A204.1 (cell line): ENCODE data around the gene TPRN.

Experiments used
- FAIRE-seq: peaks from 2 replicates; lab custom pipeline; 2012; peaks lifted over from hg19 to GRCh38; lab: Jason Lieb, UNC

TPRN gene

DNA sequence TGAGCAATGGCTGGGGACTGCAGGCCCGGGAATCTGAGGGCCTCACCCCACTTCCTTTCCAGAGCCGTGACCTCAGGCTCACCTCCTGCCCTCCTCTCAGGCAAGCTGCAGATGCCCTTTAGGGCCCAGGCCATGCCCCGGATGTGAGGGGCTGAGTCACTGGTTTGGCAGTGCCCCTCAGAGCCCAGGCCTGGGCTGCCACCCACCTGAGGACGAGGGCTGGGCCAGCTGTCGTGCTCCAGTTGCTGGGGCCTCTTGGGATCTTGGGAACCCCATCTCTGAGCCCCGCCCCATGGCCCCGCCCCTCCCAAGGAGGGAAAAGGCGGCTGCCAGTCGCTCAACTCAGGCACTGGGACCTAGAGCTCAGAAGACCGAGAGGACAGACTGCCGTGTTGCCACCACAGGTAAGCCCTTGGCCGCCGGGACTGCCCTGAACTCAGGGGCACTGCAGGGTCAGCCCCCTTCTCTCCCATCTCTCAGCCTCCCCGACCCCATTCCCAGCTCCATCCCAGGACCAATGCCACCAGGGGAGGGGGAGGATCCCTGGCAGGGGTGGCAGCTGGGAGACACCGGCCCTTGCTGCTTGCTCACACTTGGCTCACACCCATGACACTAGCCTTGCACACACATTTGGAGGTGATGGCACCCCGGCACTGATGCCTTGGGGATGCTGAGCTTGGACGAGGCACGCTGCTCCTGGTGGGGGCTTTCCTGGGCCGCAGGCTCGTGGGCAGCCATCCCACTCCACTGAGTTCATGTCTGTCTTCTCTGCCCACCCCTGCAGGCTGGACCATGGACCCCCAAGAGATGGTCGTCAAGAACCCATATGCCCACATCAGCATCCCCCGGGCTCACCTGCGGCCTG, 24.5 kb upstream of the TPRN start, which contains the start of gene CYSRT1:
TSS of gene CYSRT1 (plus strand) at position 345 of the 865 bp plus-strand sequence. CDS start at position 793, 448 bp downstream.
- FAIRE-seq: no peak

GRCh38 chr9:137223078-137223970, 22.8 kb upstream of the TPRN start:
- peak; percentile 97 for FAIRE-seq

DNA sequence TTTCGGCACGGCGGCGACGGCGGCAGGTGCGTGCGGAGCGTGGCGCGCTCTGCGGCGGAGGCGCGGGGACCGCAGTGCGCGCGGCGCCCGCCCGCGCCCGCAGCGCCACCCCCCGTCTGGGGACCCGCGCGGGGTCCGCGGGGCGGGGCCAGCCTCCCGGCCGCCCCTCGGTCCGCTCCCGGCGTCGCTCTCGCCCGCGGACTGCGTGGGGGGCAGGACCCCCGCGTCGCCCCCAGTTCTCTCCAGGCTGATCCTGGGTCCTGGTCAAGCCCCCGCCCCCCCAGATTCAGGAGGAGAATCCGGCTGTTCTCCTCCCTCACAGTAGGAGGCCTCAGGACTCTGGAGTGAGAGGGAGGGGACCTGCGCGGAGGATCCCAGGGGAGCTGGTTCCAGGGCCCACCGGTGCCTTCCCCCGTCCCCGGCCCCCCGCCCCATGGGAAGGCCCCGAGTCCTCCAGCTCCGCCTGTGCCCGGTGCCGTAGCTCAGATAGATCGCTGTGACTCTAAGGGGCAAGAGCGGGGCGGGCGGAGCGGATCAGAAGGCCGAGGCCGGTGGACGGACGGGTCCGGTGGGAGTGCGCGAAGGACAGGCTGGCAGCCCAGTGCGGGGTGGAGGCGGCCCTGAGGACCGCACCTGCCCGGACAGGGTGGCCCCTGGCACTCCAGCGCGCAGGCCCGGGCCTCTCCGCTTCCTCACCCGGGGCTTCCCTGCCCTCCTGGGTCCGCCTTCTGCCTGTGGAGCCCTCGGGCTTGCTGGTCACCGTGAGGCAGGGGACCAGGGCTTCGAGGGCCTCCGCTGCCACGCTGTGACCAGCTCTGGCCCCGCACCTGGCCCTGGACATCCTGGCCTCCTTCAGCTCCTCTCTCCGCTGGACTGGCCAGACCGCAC, 21.9 kb upstream of the TPRN start, which contains the start of gene RNF208:
TSS of gene RNF208 (minus strand) at position 51 of the 888 bp plus-strand sequence. CDS start 1,028 bp downstream, outside the sequence.
- FAIRE-seq: no peak

DNA sequence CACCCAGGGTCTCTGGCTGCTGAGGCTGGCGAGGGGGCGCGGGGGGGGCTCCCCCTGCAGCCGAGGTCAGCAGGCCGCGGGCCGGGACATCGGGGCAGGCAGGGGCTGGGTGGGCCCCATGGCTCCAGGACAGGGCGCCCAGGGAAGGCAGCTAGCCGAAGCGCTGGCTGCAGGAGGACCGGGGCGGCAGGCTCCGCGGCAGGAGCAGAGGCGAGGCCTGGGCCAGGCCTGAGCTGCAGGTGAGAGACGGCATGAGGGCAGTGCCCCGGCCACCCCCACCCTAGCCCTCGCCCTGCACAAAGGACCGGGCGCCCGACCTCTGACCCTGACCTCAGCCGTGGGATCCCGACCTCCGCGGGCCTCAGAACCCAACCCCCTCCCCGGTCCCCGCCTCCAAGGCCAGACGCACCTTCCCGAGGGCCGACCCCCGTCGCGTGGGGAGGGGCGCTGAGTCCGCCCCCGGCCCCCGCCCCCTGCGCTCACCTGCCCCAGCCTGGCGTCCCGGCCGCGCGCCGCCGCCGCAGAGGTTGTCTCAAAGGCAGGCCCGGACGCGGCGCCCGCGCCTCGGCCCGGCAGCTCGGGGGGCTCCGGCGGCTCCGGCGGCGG, 21.1 kb upstream of the TPRN start:
- no peak for FAIRE-seq

DNA sequence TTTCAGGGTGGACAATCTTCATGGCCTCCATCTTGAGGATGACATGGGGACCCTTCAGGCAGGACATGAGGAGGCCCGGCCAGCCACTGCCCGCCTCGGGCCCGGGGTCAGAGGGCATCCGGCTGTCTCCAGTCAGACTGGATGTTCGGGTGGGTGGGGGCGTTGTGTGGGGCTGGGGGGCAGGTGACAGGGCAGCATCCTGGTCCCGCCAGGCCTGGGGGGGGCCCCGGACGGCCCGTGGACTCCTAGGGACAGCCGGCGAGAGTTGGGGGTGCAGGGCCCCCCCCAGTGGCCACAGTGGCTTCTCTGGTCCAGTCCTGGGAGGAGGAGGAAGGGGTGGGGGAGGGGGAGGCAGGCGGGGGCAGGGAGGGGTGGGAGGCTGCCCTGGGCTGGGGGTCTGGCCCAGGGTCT, 20.6 kb upstream of the TPRN start:
- FAIRE-seq: no peak

DNA sequence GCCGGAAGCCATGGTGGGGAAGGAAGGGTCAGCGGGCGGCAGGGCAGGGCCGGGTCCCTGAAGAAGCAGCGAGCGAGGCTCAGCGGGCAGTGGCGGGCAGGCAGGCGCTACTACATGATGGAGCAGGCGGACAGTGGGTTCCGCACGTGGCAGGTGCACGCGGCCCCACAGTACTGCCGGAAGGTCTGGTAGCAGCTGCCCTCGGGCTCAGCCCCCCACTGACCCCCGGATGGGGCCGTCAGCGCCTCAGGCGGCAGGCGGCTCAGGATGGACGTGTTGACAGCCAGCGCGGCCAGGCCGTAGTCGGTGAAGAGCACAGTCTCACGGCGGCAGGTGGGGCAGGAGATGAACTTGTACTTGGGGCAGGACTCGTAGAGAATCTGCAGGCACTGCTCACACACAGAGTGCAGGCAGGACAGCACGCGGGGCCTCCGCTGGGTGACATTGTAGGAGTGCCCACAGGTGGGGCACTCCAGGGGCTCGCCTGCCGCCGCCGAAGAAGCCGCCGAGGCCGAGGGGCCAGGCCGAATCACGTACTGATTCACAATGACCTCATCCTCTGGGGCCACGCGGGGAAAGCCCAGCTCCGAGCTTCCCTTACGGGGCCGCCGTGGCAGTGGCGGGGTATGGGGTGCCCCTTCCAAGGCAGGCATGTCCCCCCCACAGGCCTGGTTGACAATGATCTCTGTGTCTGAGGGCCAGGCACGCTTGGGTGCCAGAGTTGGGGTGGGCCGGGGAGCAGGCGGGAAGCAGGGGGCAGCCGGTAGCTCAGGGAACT, 20.0 kb upstream of the TPRN start:
- no peak for FAIRE-seq

DNA sequence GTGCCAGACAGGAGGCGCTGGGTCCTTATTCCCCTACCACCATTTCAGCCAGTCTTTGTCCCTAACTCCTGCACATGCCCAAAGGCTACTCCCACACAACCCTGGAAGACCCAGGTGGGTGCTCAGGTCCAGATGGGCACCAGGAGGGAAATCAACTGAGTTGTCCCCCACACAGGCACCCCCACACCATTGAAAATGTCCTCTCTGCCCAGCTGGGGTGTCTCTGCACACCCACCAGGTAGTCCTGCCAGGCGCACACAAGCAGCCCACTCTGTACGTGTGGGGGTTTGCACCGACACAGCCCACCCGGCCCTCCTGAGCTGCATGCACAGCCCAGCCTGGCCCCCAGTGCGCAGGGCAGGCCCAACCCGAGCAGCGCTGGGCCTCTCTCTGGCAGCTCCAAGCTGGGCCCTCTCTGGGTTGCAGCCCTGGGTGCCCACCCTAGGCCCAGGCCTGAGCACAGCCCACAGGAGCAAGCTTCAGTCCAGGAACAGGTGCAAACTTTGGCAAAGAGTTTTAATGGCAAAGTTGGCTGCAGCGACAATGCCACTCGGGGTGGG, 19.3 kb upstream of the TPRN start:
- FAIRE-seq: no peak

DNA sequence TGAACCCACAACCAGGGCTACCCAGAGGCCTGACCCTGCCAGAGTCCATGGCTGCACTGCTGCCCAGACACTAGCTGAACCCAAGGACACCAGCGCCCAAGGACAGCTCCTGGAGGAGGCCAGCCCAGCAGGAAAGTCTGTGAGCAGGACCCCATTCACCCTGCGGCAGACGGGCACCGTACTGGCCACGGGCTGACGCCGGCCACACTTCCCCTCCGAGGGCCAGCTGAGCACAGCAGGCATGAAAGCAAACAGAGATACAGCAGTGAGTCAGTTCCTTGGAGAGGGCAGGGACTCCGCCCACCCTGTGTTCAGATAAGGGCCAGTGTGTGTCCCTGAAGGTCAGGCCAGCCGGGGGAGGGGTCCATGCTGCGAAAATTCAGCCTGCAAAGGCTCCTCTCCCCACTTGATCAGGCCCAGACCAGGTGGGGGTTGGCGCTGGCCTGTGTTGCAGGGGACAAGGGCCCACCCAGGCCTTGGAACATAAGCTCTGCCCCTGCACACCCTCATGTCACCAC, 18.3 kb upstream of the TPRN start:
- FAIRE-seq: no peak

GRCh38 chr9:137218212-137218753, 17.7 kb upstream of the TPRN start:
- no peak for FAIRE-seq

GRCh38 chr9:137217276-137218211, 17.0 kb upstream of the TPRN start:
- peak; percentile 47 for FAIRE-seq

DNA sequence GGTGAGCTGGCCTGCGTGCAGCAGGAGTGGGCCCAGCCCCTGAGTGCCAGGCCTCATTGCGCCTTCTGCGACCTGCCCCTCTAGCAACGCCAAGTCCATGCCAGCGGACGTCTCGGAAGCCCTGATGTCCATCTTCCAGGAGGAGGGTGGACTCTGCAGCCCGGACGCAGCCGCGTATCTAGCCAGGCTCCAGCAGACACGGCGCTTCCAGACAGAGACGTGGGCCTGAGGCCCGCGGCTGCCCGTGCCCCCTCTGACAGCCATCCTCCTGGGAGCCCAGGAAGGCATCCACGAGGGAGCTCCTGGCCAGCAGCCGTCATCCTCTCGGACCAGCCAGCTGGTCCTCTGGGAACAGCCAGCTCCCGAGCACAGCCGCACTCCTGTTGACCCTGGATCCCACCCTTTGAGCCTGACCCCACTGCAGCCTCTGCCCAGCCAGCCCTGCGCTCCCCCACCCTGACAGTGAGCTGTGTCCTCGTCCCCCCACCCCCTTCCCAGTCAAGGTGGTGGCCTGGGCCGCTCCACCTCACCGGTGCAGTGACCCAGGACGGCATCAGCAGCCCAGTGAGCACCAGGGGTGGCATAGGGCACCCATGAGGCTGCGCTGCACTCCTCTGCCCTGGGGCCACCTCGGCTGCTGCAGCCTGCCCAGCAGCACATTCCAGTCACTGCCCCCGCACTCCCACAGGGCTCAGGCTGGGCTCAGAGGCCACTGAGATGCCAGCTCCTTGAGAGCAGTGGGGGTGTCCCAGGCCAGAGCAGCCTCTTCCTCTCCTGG, 15.8 kb upstream of the TPRN start:
- FAIRE-seq: no peak

DNA sequence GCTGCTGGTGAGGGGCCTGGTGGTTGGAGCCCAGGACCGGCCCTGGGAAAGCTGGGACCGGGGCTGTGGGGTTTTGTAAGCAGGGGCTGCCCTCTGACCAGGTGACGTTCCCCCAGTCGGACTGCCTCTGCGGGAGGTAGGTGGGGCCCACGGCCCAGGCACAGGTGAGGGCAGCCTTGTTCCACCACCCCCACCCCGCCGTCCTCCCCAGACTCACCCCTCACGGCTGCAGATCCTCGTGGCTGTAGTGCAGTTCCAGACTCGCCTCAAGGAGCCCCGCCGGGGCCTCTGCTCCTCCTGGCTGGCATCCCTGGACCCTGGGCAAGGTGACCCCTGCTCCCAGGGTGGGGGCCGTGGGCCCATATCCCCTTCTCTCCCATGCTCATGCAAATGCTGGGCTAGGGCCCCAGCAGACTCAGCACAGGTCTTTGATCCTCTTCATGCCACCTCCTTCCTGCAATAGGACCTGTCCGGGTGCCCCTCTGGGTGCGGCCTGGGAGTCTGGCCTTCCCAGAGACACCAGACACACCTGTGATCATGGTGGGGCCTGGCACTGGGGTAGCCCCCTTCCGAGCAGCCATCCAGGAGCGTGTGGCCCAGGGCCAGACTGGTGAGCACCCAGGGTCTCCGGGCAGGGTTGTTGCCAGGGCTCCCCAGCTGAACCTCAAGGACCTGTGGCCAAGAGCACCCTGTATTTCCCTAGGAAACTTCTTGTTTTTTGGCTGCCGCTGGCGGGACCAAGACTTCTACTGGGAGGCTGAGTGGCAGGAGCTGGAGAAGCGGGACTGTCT, 14.8 kb upstream of the TPRN start:
- FAIRE-seq: no peak

DNA sequence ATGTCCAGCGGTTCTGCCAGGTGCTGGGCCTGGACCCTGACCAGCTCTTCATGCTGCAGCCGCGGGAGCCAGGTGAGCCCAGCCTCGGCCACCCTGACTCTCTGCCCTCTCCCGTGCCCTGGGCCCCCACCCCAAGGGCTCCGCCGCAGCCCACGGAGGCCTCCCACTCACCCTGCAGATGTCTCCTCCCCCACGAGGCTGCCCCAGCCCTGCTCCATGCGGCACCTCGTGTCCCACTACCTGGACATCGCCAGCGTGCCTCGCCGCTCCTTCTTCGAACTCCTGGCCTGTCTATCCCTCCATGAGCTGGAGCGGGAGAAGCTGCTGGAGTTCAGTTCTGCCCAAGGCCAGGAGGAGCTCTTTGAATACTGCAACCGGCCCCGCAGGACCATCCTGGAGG, 14.1 kb upstream of the TPRN start:
- no peak for FAIRE-seq

DNA sequence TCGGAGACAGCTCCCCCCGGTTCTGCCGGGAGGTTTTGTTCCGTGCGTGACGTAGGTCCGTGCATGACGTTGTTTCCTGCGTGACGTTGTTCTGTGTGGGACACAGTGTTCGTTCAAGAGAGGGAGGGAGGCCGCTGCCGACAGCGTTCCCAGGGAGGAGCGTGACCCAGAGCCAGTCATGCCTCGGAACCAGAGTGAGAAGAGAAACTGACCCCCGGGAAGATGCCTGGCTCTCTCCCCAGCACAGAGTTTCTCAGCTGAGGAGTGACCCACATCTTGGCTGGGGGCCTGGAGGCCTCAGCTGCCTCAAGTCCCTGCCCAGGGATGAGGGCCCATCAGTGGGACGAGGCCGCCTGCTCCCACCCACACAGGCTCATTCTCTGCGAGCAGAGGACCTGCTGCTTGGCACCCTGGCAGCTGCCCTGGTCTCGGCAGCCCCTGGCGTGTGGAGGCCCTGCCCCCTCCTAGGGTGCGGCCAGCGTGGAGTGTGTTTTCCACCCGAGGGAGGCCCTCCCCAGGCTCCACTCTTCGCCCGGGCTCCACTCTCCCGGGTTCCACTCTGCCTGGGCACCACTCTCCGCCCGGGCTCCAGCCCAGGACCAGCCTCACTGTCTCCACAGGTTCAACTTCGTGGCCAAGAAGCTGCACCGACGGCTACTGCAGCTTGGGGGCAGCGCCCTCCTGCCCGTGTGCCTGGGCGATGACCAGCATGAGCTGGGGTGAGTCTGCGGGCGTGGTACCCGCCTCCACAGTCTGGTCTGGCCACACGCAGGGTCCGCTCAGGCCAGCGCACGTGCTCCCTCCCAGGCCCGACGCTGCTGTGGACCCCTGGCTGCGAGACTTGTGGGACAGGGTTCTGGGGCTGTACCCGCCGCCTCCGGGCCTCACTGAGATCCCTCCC, 12.9 kb upstream of the TPRN start:
- FAIRE-seq: no peak

DNA sequence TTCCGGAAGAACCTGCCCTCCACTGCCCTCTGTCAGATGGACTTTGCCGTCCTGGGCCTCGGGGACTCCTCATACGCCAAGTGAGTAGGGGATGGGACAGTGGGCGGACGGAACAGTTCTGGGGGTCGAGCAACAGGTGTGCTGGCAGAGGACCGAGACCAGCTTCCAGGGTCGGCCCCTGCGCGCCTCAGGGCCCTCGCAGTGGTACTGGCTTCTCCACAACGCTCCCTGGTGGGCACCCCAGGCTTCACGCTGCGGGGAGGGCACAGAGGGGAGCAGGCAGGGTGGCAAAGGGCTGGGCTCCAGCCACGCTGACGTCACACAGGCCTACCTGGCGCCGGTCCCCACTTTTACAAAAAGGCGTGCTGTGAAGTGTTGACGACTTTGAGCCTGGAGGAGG, 12.0 kb upstream of the TPRN start:
- no peak for FAIRE-seq

DNA sequence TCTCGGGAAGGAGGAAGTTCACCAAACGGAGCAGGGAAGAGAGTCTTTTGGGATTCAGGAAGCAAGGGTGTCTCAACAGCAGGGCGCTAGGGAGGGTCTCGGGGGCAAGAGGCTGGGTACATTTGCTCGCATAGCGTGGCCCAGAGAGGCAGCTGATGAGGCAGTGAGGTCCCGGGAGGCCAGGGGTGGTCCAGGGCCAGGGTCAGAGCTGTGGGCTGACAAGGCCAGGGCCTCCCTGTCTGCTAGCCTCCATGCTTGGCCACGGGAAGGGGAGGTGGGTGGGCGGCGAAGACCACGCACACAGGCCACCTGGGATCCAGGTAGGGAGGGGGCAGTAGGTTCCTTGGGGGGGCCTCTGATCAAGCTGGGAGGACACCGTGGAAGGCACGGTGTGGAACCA, 11.0 kb upstream of the TPRN start:
- no peak for FAIRE-seq
